T-helper 2 cell treated with Interferon-gamma antibody and Interleukin-4, amounts not matched to agents 100 ng/mL and 5 ng/mL, for 36 hours (primary cell): Measurements from ENCODE around the gene CBX6. TPM values are rescaled to one million over a fixed set of nuclear protein-coding genes. Genes with fewer than 3 reads are reported as not detected.

ENCODE experiments used
- intact Hi-C: fragments of 100-400 bp; cut with micrococcal nuclease; formaldehyde crosslinking; loops from one replicate; pipeline ENCODE4 v1.15.1; 2023
- total RNA-seq: library from RNA; stranded (reverse); gene quantifications from 2 replicates; pipeline ENCODE4 v1.2.3, GENCODE V29; 2022

Gene CBX6
- total RNA-seq, 1 donor from 2014 or later: 67.9 TPM

- intact Hi-C loops: no loop called here
These were observed 48.9 kb downstream of the CBX6 start for GRCh38 chr22:38823076-38823475.

DNA sequence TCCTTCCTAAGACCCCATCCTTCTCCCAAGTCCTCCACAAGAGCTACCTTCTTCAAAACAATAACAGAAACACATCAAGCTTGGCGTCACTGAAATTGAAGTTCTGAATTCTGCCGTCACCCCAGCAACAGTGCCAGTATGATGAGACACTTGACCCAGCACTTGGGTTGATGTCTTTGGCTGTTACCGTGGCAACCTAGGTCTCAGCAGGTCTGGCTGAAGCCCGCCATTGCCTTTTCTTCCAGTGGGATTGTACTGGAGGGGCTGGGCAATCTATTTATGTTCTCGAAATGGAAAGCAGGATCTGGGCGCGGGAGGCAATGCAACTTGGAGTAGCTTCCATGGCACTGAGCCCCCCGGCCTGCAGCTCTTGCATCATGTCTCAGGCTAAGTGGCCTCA, 52.0 kb downstream of the CBX6 start:
- intact Hi-C loops: no loop called here

DNA sequence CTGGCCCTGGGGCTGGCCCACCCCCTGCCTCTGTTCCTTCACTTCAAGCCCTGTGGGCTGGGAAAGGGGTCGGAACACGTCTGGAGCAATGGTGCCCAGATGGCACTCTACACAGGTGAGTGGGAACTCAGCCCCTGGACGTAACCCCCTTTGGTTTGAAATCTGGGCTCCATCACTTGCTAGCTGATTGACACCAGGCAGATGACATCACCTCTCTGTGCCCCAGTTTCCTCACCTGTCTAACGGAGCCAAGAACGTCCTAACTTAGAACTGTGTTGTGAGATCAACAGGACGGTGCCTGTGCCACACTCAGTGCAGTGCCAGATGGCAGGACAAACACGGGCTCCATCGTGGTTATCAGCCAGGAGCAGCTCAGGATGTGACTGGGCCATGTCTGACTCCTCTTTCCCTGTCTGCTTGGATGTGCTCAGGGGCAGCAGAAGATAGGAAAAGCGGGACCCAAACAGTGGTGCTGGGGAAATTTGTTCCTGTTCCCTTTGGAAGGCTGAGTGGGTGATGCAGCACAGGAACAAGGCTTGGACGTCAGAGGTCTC, 52.6 kb downstream of the CBX6 start:
- intact Hi-C loops: no loop called here

GRCh38 chr22:38817196-38817595, 54.8 kb downstream of the CBX6 start:
- intact Hi-C loops: no loop called here

DNA sequence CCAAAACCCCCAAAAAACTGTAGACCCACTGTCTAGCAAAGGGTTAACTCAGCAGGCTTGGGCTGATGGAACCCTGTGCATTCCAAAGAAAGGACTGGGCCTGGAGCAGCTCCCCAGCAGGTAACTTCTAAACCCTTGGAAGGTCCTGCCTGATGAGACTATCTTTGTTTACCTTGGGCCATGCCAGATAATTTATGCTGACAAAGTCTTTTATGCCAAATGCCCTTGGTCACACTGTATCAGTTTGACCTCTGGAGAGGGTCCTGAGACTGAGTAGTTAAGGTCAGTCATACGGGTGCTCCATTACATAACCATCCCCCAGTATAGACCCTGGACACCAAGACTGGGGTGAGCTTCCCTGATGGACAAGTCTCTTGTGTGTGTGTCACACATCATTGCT, 56.2 kb downstream of the CBX6 start:
- intact Hi-C loops: no loop called here

Other genes starting within 250 kb of the CBX6 start
- 0.11 TPM in 1 of 2 replicates, not detected in the other for gene FAM227A, start 215.8 kb downstream of the CBX6 start, total RNA-seq
- gene CBY1, start 215.6 kb downstream of the CBX6 start, total RNA-seq: 10.2 and 11.8 TPM in 2 replicates
- 101 and 113 TPM in 2 replicates for gene TOMM22, start 190.3 kb downstream of the CBX6 start, total RNA-seq
- gene JOSD1, start 171.3 kb downstream of the CBX6 start, total RNA-seq: 68.6 and 71.7 TPM in 2 replicates
- 74.4 and 78.8 TPM in 2 replicates for gene GTPBP1, start 166.3 kb downstream of the CBX6 start, total RNA-seq
- 472 and 473 TPM in 2 replicates for gene SUN2, start 116.2 kb downstream of the CBX6 start, total RNA-seq
- 6.7 and 6.8 TPM in 2 replicates for gene DNAL4, start 78.1 kb downstream of the CBX6 start, total RNA-seq
- 0.93 and 0.95 TPM in 2 replicates for gene NPTXR, start 28.2 kb downstream of the CBX6 start, total RNA-seq
- gene APOBEC3A, start 85.4 kb upstream of the CBX6 start, total RNA-seq: 0.68 TPM in 1 of 2 replicates, not detected in the other
- 27.4 and 27.8 TPM in 2 replicates for gene APOBEC3B, start 110.1 kb upstream of the CBX6 start, total RNA-seq
- gene APOBEC3C, start 142.0 kb upstream of the CBX6 start, total RNA-seq: 97.9 and 101 TPM in 2 replicates
- gene APOBEC3D, start 148.9 kb upstream of the CBX6 start, total RNA-seq: 35.9 and 36.3 TPM in 2 replicates
- gene APOBEC3F, start 168.6 kb upstream of the CBX6 start, total RNA-seq: 28.3 and 28.7 TPM in 2 replicates
- 72.5 and 75.8 TPM in 2 replicates for gene APOBEC3G, start 205.1 kb upstream of the CBX6 start, total RNA-seq
- gene APOBEC3H, start 225.0 kb upstream of the CBX6 start, total RNA-seq: 19.3 and 20.0 TPM in 2 replicates